ENCODE data around the gene CCDC154. TPM values are rescaled to one million over a fixed set of nuclear protein-coding genes. Genes with fewer than 3 reads are reported as not detected.

Gene CCDC154
- 10 to 100 TPM; 14.0 to 15.5 TPM for total RNA-seq
- polyA plus RNA-seq: not detected
- 3.6 to 9.2 (median 6.2) reads per million in 6 experiments for total RNA-seq

GRCh38 chr16:1443980-1444729 lies at the start of gene CCDC154:
CCDC154 (minus strand) TSS chr16:1444556; CDS start chr16:1444322, 234 bp downstream.
- no peaks in the 10 kb centered on the region for H3K4me1 Mint-ChIP-seq
- no peak within 1 kb of the TSS for H3K4me3 Mint-ChIP-seq
- no peak within 1 kb of the TSS for H3K27ac Mint-ChIP-seq
- ATAC-seq (no peak), DNase-seq (no peak)
- POLR2A ChIA-PET: interaction anchor here (0.8 kb wide), 1 partner anchor 279 kb away, joined by 3 read pairs; no protein-coding TSS in a partner anchor
- no peaks in the 10 kb centered on the region for H3K9me3 Mint-ChIP-seq
- no peaks in the 10 kb centered on the region for H3K27me3 Mint-ChIP-seq
- H3K36me3 Mint-ChIP-seq: peaks cover 0 to 4% (median 3%) of the 10 kb centered on the region in 3 donors

DNA sequence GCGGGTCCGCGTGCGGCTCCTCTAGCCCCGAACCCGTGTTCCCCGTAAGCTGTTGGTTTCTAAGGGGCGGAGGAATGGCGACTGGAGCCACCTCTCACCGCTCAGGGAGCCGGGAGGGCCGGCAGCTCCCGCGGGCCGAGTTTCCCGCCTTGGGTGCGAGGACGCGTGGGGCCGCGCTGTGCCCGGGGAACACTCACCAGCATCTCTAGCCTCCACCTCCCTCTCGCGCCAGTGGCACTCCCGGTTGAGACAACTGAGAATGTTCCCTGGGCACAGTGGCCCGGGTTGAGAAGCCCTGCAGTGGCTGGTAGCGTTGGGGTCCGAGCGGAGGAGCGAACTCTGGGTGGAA lies 49.4 kb upstream of the CCDC154 start:
- Mint-ChIP-seq H3K9me3 (no peaks in the 10 kb centered on the region), H3K4me3 (peak overlapping the region; percentile 76 to 99 (median 92)), H3K27ac (peak overlapping the region in 9 of 10 donors; percentile 26 to 100 (median 85)), H3K36me3 (peaks cover 0 to 20% (median 0%) of the 10 kb centered on the region in 3 donors), H3K27me3 (no peaks in the 10 kb centered on the region), H3K4me1 (peaks cover 2 to 33% (median 15%) of the 10 kb centered on the region in 4 donors)
- ATAC-seq (peak; percentile 3 to 15), DNase-seq (peak in 1 of 10 donors; percentile 10)
- POLR2A ChIA-PET: interaction anchor here (1.1 to 3.9 kb wide), 8 partner anchors 18 to 289 kb away, joined by 3 to 37 read pairs (median 7); partner anchors contain the start of genes NUBP2, SPSB3, TMEM204 and UQCC4

DNA sequence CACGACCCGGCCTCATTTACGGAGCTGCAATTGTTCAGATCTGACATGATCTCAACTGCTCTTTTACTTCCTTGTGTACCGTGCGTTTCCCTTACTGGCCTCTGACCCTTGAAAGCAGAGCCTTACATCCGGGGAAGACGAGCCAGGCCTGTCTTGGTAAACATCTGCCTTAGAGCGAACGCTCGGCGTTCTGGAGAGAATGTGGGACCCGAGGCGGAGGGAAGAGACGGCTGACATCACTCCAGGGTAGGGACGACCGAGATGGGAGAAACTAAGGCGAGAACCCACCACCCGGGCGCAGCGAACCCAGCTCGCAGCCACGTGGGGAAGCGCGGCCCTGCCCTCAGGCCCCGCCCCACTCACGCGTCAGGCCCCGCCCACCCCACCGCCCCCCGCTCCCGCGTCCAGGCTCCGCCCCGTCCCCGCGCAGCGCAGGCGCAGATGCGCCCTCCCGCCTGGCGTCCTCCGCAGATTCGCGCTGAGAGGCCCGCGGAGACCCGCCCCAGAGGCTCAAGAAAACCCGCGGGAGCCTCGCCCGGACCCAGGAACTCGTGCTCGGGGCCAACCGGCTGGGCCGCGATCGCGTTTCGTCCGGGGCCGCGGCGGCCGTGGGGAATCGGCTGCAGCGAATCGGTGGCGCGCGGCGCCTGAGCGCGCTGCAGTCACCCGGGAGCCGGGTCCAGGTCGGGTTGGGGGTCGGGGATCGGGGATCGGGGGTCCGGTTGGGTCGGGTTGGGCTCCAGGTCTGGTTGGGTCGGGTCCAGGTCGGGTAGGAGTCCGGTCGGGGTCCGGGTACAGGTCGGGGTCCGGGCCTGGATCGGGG lies 48.8 kb upstream of the CCDC154 start, which contains the start of gene TELO2:
TSS of gene TELO2 (plus strand) at position 438 of the 823 bp plus-strand sequence. CDS start 922 bp downstream, outside the sequence.
- H3K4me1 Mint-ChIP-seq: peaks cover 2 to 33% (median 15%) of the 10 kb centered on the region in 4 donors
- peak; percentile 76 to 96 (median 90) for DNase-seq
- H3K9me3 Mint-ChIP-seq: no peaks in the 10 kb centered on the region
- peak within 1 kb of the TSS; percentile 97 to 100 (median 100) for H3K27ac Mint-ChIP-seq
- H3K36me3 Mint-ChIP-seq: peaks cover 0 to 16% (median 0%) of the 10 kb centered on the region in 3 donors
- peak within 1 kb of the TSS; percentile 91 to 99 (median 97) for H3K4me3 Mint-ChIP-seq
- H3K27me3 Mint-ChIP-seq: no peaks in the 10 kb centered on the region
- ATAC-seq: peak; percentile 88
- POLR2A ChIA-PET: interaction anchor here (0.6 to 3.9 kb wide), 23 partner anchors 9 to 436 kb away, joined by 3 to 37 read pairs (median 4); partner anchors contain the start of genes CRAMP1, IFT140, JPT2 and MAPK8IP3

- Mint-ChIP-seq H3K4me3 (peak overlapping the region; percentile 91 to 99 (median 97)), H3K36me3 (peaks cover 0 to 8% (median 0%) of the 10 kb centered on the region in 3 donors), H3K4me1 (peaks cover 2 to 33% (median 15%) of the 10 kb centered on the region in 4 donors), H3K27me3 (no peaks in the 10 kb centered on the region), H3K27ac (peak overlapping the region; percentile 97 to 100 (median 100)), H3K9me3 (no peaks in the 10 kb centered on the region)
- DNase-seq (peak in 2 of 10 donors; percentile 3 to 8), ATAC-seq (no peak)
- POLR2A ChIA-PET: interaction anchor here (0.6 to 3.9 kb wide), 20 partner anchors 10 to 409 kb away, joined by 3 to 37 read pairs (median 4); partner anchors contain the start of genes CRAMP1, IFT140, JPT2 and MAPK8IP3
Observed at GRCh38 chr16:1492082-1492922, 47.9 kb upstream of the CCDC154 start.

DNA sequence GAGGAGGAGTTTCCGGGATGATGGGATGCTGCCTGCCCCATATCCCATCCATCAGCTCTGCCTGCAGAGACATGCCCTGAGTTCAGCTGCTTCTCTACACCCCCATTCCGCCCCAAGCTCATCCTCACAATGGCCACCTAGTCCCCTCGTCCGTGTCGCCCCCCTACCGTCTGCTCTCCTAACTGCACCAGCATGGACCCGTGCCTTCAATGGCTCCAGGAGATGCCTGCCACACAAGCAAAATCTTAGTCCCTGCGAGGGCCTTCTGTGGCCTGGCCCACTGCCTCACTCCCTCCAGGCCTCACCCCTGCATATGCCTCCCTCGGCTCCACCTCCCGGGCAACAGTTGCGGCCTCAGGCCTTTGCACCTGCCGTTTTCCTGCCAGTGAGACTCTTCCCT lies 47.0 kb upstream of the CCDC154 start:
- ATAC-seq (no peak), DNase-seq (no peak)
- POLR2A ChIA-PET: interaction anchor here (2.4 to 3.9 kb wide), 2 partner anchors 15 to 43 kb away, joined by 15 to 37 read pairs; partner anchors contain the start of gene TMEM204
- peak overlapping the region in 2 of 10 donors; percentile 26 to 40 for H3K4me3 Mint-ChIP-seq
- peak overlapping the region in 9 of 10 donors; percentile 41 to 100 (median 80) for H3K27ac Mint-ChIP-seq
- no peaks in the 10 kb centered on the region for H3K27me3 Mint-ChIP-seq
- H3K36me3 Mint-ChIP-seq: no peaks in the 10 kb centered on the region
- H3K4me1 Mint-ChIP-seq: peaks cover 2 to 29% (median 15%) of the 10 kb centered on the region in 4 donors
- no peaks in the 10 kb centered on the region for H3K9me3 Mint-ChIP-seq

DNA sequence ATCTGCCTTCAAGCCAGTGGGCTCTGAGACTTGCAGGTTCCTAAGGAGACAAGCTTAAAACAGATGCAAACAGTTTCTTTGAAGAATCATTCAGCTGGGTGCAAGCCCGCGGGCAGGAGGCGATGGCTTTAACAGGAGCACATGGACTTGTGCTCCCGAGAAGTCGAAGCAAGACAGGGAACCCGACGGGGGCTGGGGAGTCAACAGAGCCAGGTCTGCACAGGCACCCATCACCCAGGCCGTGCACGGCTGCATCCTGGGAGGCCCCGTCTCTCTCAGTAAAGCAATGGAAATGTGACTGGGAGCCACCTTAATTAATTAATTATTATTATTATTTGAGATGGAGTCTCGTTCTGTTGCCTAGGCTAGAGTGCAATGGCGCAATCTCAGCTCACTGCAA lies 44.7 kb upstream of the CCDC154 start:
- H3K9me3 Mint-ChIP-seq: no peaks in the 10 kb centered on the region
- peaks cover 2 to 19% (median 12%) of the 10 kb centered on the region in 4 donors for H3K4me1 Mint-ChIP-seq
- ATAC-seq (no peak), DNase-seq (no peak)
- H3K36me3 Mint-ChIP-seq: no peaks in the 10 kb centered on the region
- peak overlapping the region in 1 of 10 donors; percentile 28 for H3K4me3 Mint-ChIP-seq
- H3K27ac Mint-ChIP-seq: no peak overlapping the region
- H3K27me3 Mint-ChIP-seq: no peaks in the 10 kb centered on the region
- POLR2A ChIA-PET: no interaction called here

DNA sequence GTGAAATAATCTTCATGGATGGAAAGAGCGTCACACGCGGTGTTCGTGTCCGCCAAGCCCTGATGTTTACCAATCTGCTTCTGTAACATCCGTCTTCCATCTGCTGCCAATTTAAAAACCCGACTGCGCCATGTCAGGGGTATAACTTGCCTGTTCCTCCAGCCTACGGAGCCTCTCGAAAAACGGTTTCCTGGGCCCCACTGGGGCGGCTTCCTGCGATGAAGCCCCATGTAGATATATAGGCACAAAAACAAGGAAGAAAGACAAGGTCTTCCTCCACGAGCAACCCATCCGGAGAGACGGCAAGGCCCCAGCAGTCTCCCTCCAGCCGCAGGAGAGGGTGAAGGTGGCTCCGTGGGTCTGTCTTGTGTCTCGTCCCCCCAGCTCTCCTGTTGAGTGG lies 44.3 kb upstream of the CCDC154 start, which contains the start of gene PTX4:
TSS of gene PTX4 (minus strand) at position 326 of the 400 bp plus-strand sequence. CDS start at position 291, 35 bp downstream.
- Mint-ChIP-seq H3K27ac (peak within 1 kb of the TSS in 2 of 10 donors; percentile 39 to 53), H3K27me3 (peaks cover 0 to 1% (median 0%) of the 10 kb centered on the region in 5 donors), H3K36me3 (no peaks in the 10 kb centered on the region), H3K4me3 (peak within 1 kb of the TSS in 1 of 10 donors; percentile 28), H3K9me3 (no peaks in the 10 kb centered on the region), H3K4me1 (peaks cover 2 to 16% (median 10%) of the 10 kb centered on the region in 4 donors)
- DNase-seq (no peak), ATAC-seq (no peak)
- POLR2A ChIA-PET: no interaction called here

DNA sequence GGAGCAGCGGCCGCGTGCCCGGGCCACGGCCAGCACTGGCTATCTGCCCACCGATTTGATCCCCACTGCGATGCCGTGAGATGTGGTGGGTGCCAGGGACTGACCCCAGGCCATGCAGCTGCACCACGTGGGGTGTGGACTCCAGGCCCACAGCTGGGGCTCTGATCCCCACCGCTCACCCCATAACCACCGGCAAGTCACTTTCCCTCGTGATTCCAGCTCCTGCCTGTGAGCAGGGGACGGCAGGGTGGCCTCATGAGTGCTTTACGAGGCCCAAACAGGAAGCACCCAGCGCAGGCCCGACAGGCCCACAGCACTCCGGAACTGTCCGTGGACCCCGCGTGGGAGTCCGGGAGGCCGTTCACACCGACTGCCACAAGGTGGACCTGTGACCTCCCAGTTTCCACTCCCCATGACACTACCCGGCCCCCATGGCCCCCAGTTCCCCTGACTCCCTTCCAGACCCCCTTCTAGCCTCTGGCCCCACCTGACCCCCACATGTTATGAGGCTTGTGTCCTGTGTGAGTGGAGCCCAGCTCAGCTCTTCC lies 43.8 kb upstream of the CCDC154 start:
- peaks cover 2 to 16% (median 9%) of the 10 kb centered on the region in 4 donors for H3K4me1 Mint-ChIP-seq
- no peaks in the 10 kb centered on the region for H3K36me3 Mint-ChIP-seq
- ATAC-seq (no peak), DNase-seq (no peak)
- H3K27ac Mint-ChIP-seq: peak overlapping the region in 2 of 10 donors; percentile 39 to 53
- peaks cover 0 to 1% (median 0%) of the 10 kb centered on the region in 5 donors for H3K27me3 Mint-ChIP-seq
- H3K4me3 Mint-ChIP-seq: no peak overlapping the region
- H3K9me3 Mint-ChIP-seq: no peaks in the 10 kb centered on the region
- POLR2A ChIA-PET: no interaction called here

- no peak overlapping the region for H3K27ac Mint-ChIP-seq
- no peaks in the 10 kb centered on the region for H3K9me3 Mint-ChIP-seq
- peaks cover 0 to 1% (median 0%) of the 10 kb centered on the region in 5 donors for H3K27me3 Mint-ChIP-seq
- H3K4me1 Mint-ChIP-seq: peaks cover under 1 to 11% (median 4%) of the 10 kb centered on the region in 4 donors
- DNase-seq: no peak
- ATAC-seq: no peak
- no peaks in the 10 kb centered on the region for H3K36me3 Mint-ChIP-seq
- no peak overlapping the region for H3K4me3 Mint-ChIP-seq
- POLR2A ChIA-PET: no interaction called here
Observed at GRCh38 chr16:1487395-1488053, 43.2 kb upstream of the CCDC154 start.

GRCh38 chr16:1486551-1487390 lies 42.4 kb upstream of the CCDC154 start:
- no peaks in the 10 kb centered on the region for H3K36me3 Mint-ChIP-seq
- POLR2A ChIA-PET: no interaction called here
- peaks cover 0 to 1% (median 0%) of the 10 kb centered on the region in 5 donors for H3K27me3 Mint-ChIP-seq
- no peak overlapping the region for H3K27ac Mint-ChIP-seq
- H3K4me3 Mint-ChIP-seq: no peak overlapping the region
- no peaks in the 10 kb centered on the region for H3K9me3 Mint-ChIP-seq
- no peak for DNase-seq
- ATAC-seq: no peak
- peaks cover 0 to 5% (median 2%) of the 10 kb centered on the region in 4 donors for H3K4me1 Mint-ChIP-seq

All from naive thymus-derived CD8-positive, alpha-beta T cell (primary cell).